ENCODE measurements around the gene RWDD1.

RWDD1 gene

GRCh38 chr6:116563830-116564229 is 7.5 kb upstream of the RWDD1 start:
- Histone ChIP-seq H4K20me1 (ENCODE audit: insufficient read depth) (no peaks in the 10 kb centered on the region), H3K79me2 (ENCODE audit: insufficient read depth, low read depth) (no peaks in the 10 kb centered on the region), H3K9ac (no peak overlapping the region), H3K4me2 (no peak overlapping the region), H3K27ac (no peak overlapping the region), H3K36me3 (ENCODE audit: insufficient read depth) (no peaks in the 10 kb centered on the region), H3K27me3 (ENCODE audit: insufficient read depth, low read depth) (no peaks in the 10 kb centered on the region), H3K4me3 (IDR thresholded peaks at IDR 0.05; ENCODE audit: insufficient read depth, low read depth, low read length) (no peak overlapping the region), H3K4me1 (ENCODE audit: low read depth, poor library complexity, severe bottlenecking) (no peaks in the 10 kb centered on the region), H2AFZ (ENCODE audit: low read depth) (no peak overlapping the region)
- TF ChIP-seq CTCF (conservative IDR thresholded peaks at IDR 0.05; ENCODE audit: low read depth, low read length), result no peak

- H3K9ac ChIP-seq, result no peak overlapping the region
- H3K36me3 ChIP-seq (ENCODE audit: insufficient read depth), result no peaks in the 10 kb centered on the region
- H4K20me1 ChIP-seq (ENCODE audit: insufficient read depth), result no peaks in the 10 kb centered on the region
- no peak overlapping the region for H3K4me3 ChIP-seq (IDR thresholded peaks at IDR 0.05; ENCODE audit: insufficient read depth, low read depth, low read length)
- no peaks in the 10 kb centered on the region for H3K27me3 ChIP-seq (ENCODE audit: insufficient read depth, low read depth)
- H2AFZ ChIP-seq (ENCODE audit: low read depth), result no peak overlapping the region
- no peaks in the 10 kb centered on the region for H3K79me2 ChIP-seq (ENCODE audit: insufficient read depth, low read depth)
- TF ChIP-seq CTCF (conservative IDR thresholded peaks at IDR 0.05; ENCODE audit: low read depth, low read length), result no peak
- no peak overlapping the region for H3K4me2 ChIP-seq
- no peaks in the 10 kb centered on the region for H3K4me1 ChIP-seq (ENCODE audit: low read depth, poor library complexity, severe bottlenecking)
- no peak overlapping the region for H3K27ac ChIP-seq
Observed at GRCh38 chr6:116564311-116564710, 7.0 kb upstream of the RWDD1 start.

GRCh38 chr6:116564921-116565872 is 6.1 kb upstream of the RWDD1 start:
- no peak overlapping the region for H3K9ac ChIP-seq
- H2AFZ ChIP-seq (ENCODE audit: low read depth), result no peak overlapping the region
- H3K27ac ChIP-seq, result no peak overlapping the region
- H3K4me2 ChIP-seq, result no peak overlapping the region
- H3K4me3 ChIP-seq (IDR thresholded peaks at IDR 0.05; ENCODE audit: insufficient read depth, low read depth, low read length), result no peak overlapping the region
- peaks cover 5% of the 10 kb centered on the region for H3K4me1 ChIP-seq (ENCODE audit: low read depth, poor library complexity, severe bottlenecking)
- no peaks in the 10 kb centered on the region for H3K36me3 ChIP-seq (ENCODE audit: insufficient read depth)
- no peaks in the 10 kb centered on the region for H3K27me3 ChIP-seq (ENCODE audit: insufficient read depth, low read depth)
- TF ChIP-seq CTCF (conservative IDR thresholded peaks at IDR 0.05; ENCODE audit: low read depth, low read length), result no peak
- no peaks in the 10 kb centered on the region for H4K20me1 ChIP-seq (ENCODE audit: insufficient read depth)
- peaks cover 4% of the 10 kb centered on the region; the same call in 1 of the 2 replicates for H3K79me2 ChIP-seq (ENCODE audit: insufficient read depth, low read depth)

- peaks cover 23% of the 10 kb centered on the region for H3K79me2 ChIP-seq (ENCODE audit: insufficient read depth, low read depth)
- H4K20me1 ChIP-seq (ENCODE audit: insufficient read depth), result no peaks in the 10 kb centered on the region
- no peak overlapping the region for H3K9ac ChIP-seq
- H3K4me2 ChIP-seq, result no peak overlapping the region
- no peak for TF ChIP-seq CTCF (conservative IDR thresholded peaks at IDR 0.05; ENCODE audit: low read depth, low read length)
- no peaks in the 10 kb centered on the region for H3K36me3 ChIP-seq (ENCODE audit: insufficient read depth)
- no peak overlapping the region for H3K4me3 ChIP-seq (IDR thresholded peaks at IDR 0.05; ENCODE audit: insufficient read depth, low read depth, low read length)
- H3K27me3 ChIP-seq (ENCODE audit: insufficient read depth, low read depth), result no peaks in the 10 kb centered on the region
- H3K4me1 ChIP-seq (ENCODE audit: low read depth, poor library complexity, severe bottlenecking), result peaks cover 14% of the 10 kb centered on the region
- H3K27ac ChIP-seq, result no peak overlapping the region
- no peak overlapping the region for H2AFZ ChIP-seq (ENCODE audit: low read depth)
Observed at GRCh38 chr6:116568111-116568510, 3.2 kb upstream of the RWDD1 start.

Measured in KMS-11 (cell line).